Breast epithelium (tissue), 3 donors: ENCODE measurements around the gene CAMTA1.

Experiments used
- POLR2AphosphoS5 ChIP-seq, 3 donors: sonication (generic); formaldehyde crosslinking; IDR thresholded peaks; one replicate each; pipeline ENCODE4 v1.6.1; 2017; ENCODE audit warnings: antibody characterized with exemption in 3 of 3
- TF ChIP-seq, protein P1 (sequence below), 3 donors: fragments of 450-650 bp; IDR thresholded peaks; one replicate each; pipeline ENCODE4 v1.5.1; 2016 to 2017; ENCODE audit warnings: antibody characterized with exemption in 3 of 3, mild to moderate bottlenecking in 3 of 3, moderate library complexity in 3 of 3

GRCh38 chr1:7346070-7346596 lies 560.9 kb downstream of the CAMTA1 start:
- TF ChIP-seq, protein P1, sequence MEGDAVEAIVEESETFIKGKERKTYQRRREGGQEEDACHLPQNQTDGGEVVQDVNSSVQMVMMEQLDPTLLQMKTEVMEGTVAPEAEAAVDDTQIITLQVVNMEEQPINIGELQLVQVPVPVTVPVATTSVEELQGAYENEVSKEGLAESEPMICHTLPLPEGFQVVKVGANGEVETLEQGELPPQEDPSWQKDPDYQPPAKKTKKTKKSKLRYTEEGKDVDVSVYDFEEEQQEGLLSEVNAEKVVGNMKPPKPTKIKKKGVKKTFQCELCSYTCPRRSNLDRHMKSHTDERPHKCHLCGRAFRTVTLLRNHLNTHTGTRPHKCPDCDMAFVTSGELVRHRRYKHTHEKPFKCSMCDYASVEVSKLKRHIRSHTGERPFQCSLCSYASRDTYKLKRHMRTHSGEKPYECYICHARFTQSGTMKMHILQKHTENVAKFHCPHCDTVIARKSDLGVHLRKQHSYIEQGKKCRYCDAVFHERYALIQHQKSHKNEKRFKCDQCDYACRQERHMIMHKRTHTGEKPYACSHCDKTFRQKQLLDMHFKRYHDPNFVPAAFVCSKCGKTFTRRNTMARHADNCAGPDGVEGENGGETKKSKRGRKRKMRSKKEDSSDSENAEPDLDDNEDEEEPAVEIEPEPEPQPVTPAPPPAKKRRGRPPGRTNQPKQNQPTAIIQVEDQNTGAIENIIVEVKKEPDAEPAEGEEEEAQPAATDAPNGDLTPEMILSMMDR (IDR thresholded peaks at IDR 0.05), result no peak
- TF ChIP-seq POLR2AphosphoS5 (IDR thresholded peaks at IDR 0.05), result no peak
